HepG2 (cell line): Measurements from ENCODE around the gene PBX1. TPM values are rescaled to one million over a fixed set of nuclear protein-coding genes. Genes with fewer than 3 reads are reported as not detected.

ENCODE experiments used
- ATAC-seq: fragments of 200-7000 bp; cut with Tn5 transposase; 3 replicates; pipeline ENCODE4 v1.9.1; 2020; ENCODE audit warnings: mild to moderate bottlenecking, moderate library complexity
- BruUV-seq: library from RNA; stranded (reverse); fragments of 400-500 nt; replicated peaks from 2 replicates; lab custom pipeline; 2021; lab: Mats Ljungman, UMichigan
- CTCF ChIA-PET: fragments of 300-600 bp; formaldehyde crosslinking; extraction: SDS; loops from one replicate; lab custom pipeline; 2021; ENCODE audit warnings: low total read pairs, inconsistent platforms, low intra/inter-chr PET ratio; lab: Yijun Ruan, JAX
- POLR2A ChIA-PET: fragments of 350-600 bp; sonication (Branson Sonifier 250); formaldehyde crosslinking; loops from one replicate; lab custom pipeline; 2020; ENCODE audit warnings: antibody characterized with exemption, inconsistent platforms; lab: Yijun Ruan, JAX
- DNase-seq: peaks from one replicate; pipeline ENCODE4 v3.0.0-alpha.2; 2015; ENCODE audit warnings: low spot score
- FAIRE-seq: peaks from 3 replicates; lab custom pipeline; 2011; peaks lifted over from hg19 to GRCh38; lab: Jason Lieb, UNC
- H2AFZ ChIP-seq: one replicate; pipeline ENCODE4 v1.6.1; 2011; ENCODE audit warnings: low read length, inconsistent platforms
- H3K27ac ChIP-seq: fragments of 300-600 bp; 3 replicates; pipeline ENCODE4 v1.8.0; 2011; ENCODE audit warnings: mixed run types, mild to moderate bottlenecking, mixed read lengths, low read length, inconsistent platforms; ENCODE audit not compliant: insufficient read depth; ENCODE audit errors: extremely low read length
- H3K27me3 ChIP-seq, 2 experiments: fragments of 200-600 bp in 1 of 2; 2 replicates in 1 of 2; 3 replicates in 1 of 2; pipeline versions ENCODE4 v1.6.0 to v1.8.0; 2011; ENCODE audit warnings: low read length in 2 of 2, mild to moderate bottlenecking in 2 of 2, moderate library complexity in 2 of 2, inconsistent platforms in 1 of 2; ENCODE audit not compliant: insufficient read depth in 2 of 2, control insufficient read depth in 1 of 2
- H3K36me3 ChIP-seq, 2 experiments: fragments of 200-600 bp in 1 of 2; replicated peaks in 1 of 2; 2 replicates in 1 of 2; 3 replicates in 1 of 2; pipeline versions ENCODE4 v1.5.1 to v1.8.0; 2011; ENCODE audit warnings: low read length in 2 of 2, inconsistent platforms in 1 of 2; ENCODE audit not compliant: insufficient read depth in 2 of 2, control insufficient read depth in 1 of 2
- H3K4me1 ChIP-seq: 2 replicates; pipeline ENCODE4 v1.5.1; 2012; ENCODE audit warnings: low read length, inconsistent platforms; ENCODE audit not compliant: insufficient read depth
- H3K4me2 ChIP-seq: 2 replicates; pipeline ENCODE4 v1.6.0; 2011; ENCODE audit warnings: low read depth, low read length, inconsistent platforms
- H3K4me3 ChIP-seq, 3 experiments: fragments of 200-600 bp in 1 of 3; sonication (generic), shearing (Covaris generic) in 1 of 3; replicated peaks in 1 of 3; 2 replicates each; pipeline ENCODE4 v1.5.1; 2011 to 2016; ENCODE audit warnings: low read length in 3 of 3, inconsistent platforms in 2 of 3, low read depth in 2 of 3, mild to moderate bottlenecking in 2 of 3, control low read depth in 1 of 3, mixed read lengths in 1 of 3; ENCODE audit not compliant: insufficient read depth in 1 of 3
- H3K79me2 ChIP-seq: one replicate; pipeline ENCODE4 v1.6.1; 2011; ENCODE audit warnings: low read length, inconsistent platforms; ENCODE audit not compliant: insufficient read depth
- H3K9ac ChIP-seq: 2 replicates; pipeline ENCODE4 v1.6.0; 2011; ENCODE audit warnings: mild to moderate bottlenecking, low read depth, low read length, inconsistent platforms; ENCODE audit not compliant: insufficient read depth
- H3K9me3 ChIP-seq: 2 replicates; pipeline ENCODE4 v1.5.1; 2012; ENCODE audit warnings: mild to moderate bottlenecking, low read length
- H4K20me1 ChIP-seq: 2 replicates; pipeline ENCODE4 v1.6.0; 2011; ENCODE audit warnings: inconsistent platforms, mild to moderate bottlenecking, low read length, moderate library complexity; ENCODE audit not compliant: insufficient read depth
- CC2D1A ChIP-seq: sonication (generic); formaldehyde crosslinking; IDR thresholded peaks from 2 replicates; pipeline ENCODE4 v1.8.1; 2023; ENCODE audit warnings: mild to moderate bottlenecking, missing genetic modification reagents
- CHCHD3 ChIP-seq: sonication (generic); formaldehyde crosslinking; IDR thresholded peaks from 2 replicates; pipeline ENCODE4 v1.8.0; 2022; ENCODE audit warnings: mild to moderate bottlenecking, missing genetic modification reagents, moderate library complexity
- HNF1B ChIP-seq: sonication (generic); formaldehyde crosslinking; IDR thresholded peaks from 2 replicates; pipeline ENCODE4 v1.5.1; 2020; ENCODE audit warnings: mild to moderate bottlenecking, moderate library complexity, missing genetic modification reagents
- IKZF1 ChIP-seq: fragments of 450-650 bp; IDR thresholded peaks from 2 replicates; pipeline ENCODE4 v1.7.1; 2016
- KAT2B ChIP-seq: fragments of 150-350 bp; IDR thresholded peaks from 2 replicates; pipeline ENCODE4 v1.6.1; 2014; ENCODE audit warnings: low read depth, low read length, borderline replicate concordance
- NFATC3 ChIP-seq: sonication (generic); formaldehyde crosslinking; IDR thresholded peaks from 2 replicates; pipeline ENCODE4 v1.5.1; 2020; ENCODE audit warnings: mild to moderate bottlenecking, missing genetic modification reagents
- THAP11 ChIP-seq: IDR thresholded peaks from 2 replicates; pipeline ENCODE4 v1.6.1; 2016; ENCODE audit warnings: missing biosample characterization, missing genetic modification reagents
- TIGD3 ChIP-seq: sonication (generic); formaldehyde crosslinking; IDR thresholded peaks from 2 replicates; pipeline ENCODE4 v1.5.1; 2020; ENCODE audit warnings: mild to moderate bottlenecking, missing genetic modification reagents, borderline replicate concordance
- ZBTB37 ChIP-seq: sonication (generic); formaldehyde crosslinking; IDR thresholded peaks from 2 replicates; pipeline ENCODE4 v1.4.0; 2020; ENCODE audit warnings: mild to moderate bottlenecking, missing genetic modification reagents
- ZFP82 ChIP-seq: sonication (generic); formaldehyde crosslinking; IDR thresholded peaks from 2 replicates; pipeline ENCODE4 v1.5.1; 2020; ENCODE audit warnings: mild to moderate bottlenecking, missing genetic modification reagents, borderline replicate concordance
- ZNF143 ChIP-seq: sonication (generic); formaldehyde crosslinking; IDR thresholded peaks from 2 replicates; pipeline ENCODE4 v1.4.0; 2020; ENCODE audit warnings: missing genetic modification reagents
- ZNF232 ChIP-seq: sonication (generic); formaldehyde crosslinking; IDR thresholded peaks from 2 replicates; pipeline ENCODE4 v1.4.0; 2020; ENCODE audit warnings: missing genetic modification reagents, borderline replicate concordance
- ZNF34 ChIP-seq: sonication (generic); formaldehyde crosslinking; IDR thresholded peaks from 2 replicates; pipeline ENCODE4 v1.4.0; 2020; ENCODE audit warnings: mild to moderate bottlenecking, missing genetic modification reagents, borderline replicate concordance
- ZNF510 ChIP-seq: sonication (generic); formaldehyde crosslinking; IDR thresholded peaks from 2 replicates; pipeline ENCODE4 v1.4.0; 2020; ENCODE audit warnings: low read depth, mild to moderate bottlenecking, missing genetic modification reagents
- ZNF574 ChIP-seq: sonication (generic); formaldehyde crosslinking; IDR thresholded peaks from 2 replicates; pipeline ENCODE4 v1.4.0; 2020; ENCODE audit warnings: missing genetic modification reagents
- WGBS: methylation state at CpG from one replicate; pipeline ENCODE4 v1.1.6; 2017; ENCODE audit warnings: low lambda C conversion rate; 5-methylcytosine and 5-hydroxymethylcytosine counted together
- in situ Hi-C: cut with HindIII; loops from 2 replicates; pipeline ENCODE4 v1.10.0; 2017; ENCODE audit warnings: low pct_unique_long_range_greater_than_20kb; ENCODE audit not compliant: extremely low pct_ligation_motif_present
- intact Hi-C: fragments of 100-400 bp; cut with micrococcal nuclease; formaldehyde crosslinking; loops from one replicate; pipeline ENCODE4 v1.10.0; 2022; ENCODE audit not compliant: unreplicated experiment
- polyA plus RNA-seq, 8 experiments: library from polyadenylated mRNA; depleted of rRNA in 3 of 8; stranded (reverse) in 7 of 8; unstranded in 1 of 8; fragments of >200 nt; fragmentation: Illumina TruSeq in 4 of 8; extraction: Trizol in 4 of 8; gene quantifications; 2 replicates each; pipeline versions ENCODE4 v1.2.1 to v1.2.3, GENCODE V29; 2011 to 2016; ENCODE audit warnings: low read depth in 4 of 8, missing spikeins in 1 of 8, mixed read lengths in 1 of 8; ENCODE audit not compliant: insufficient read depth in 1 of 8
- total RNA-seq, 5 experiments: library from RNA; depleted of rRNA; stranded (reverse); fragments of >200 nt; fragmentation: Illumina TruSeq; extraction: Trizol; gene quantifications; 2 replicates each; pipeline ENCODE4 v1.2.3, GENCODE V29; 2016; ENCODE audit warnings: low read depth in 1 of 5

Gene PBX1
- total and polyA plus RNA-seq, 2 of the 13 experiments (the other 11 are each of a cell fraction or from before 2014, with no cell fraction given): 0.24 TPM; not detected in 1

GRCh38 chr1:164562511-164562910 is 3.5 kb downstream of the PBX1 start (continued):
- TF ChIP-seq KAT2B: no peak
- no peak for TF ChIP-seq HNF1B
- no peak for TF ChIP-seq ZBTB37 (CRISPR knock-in tag)

- peaks cover 0 to 13% of the 10 kb centered on the region in 2 experiments; a peak in 2 of 5 replicates for H3K27me3 ChIP-seq
- CTCF ChIA-PET: no interaction called here
- ATAC-seq: no peak
- no peak overlapping the region for H3K27ac ChIP-seq
- 0 out of 2 replicates have a peak, but pooled peaks cover 7% of the 10 kb centered on the region for H3K4me1 ChIP-seq
- no peaks in the 10 kb centered on the region for H4K20me1 ChIP-seq
- H3K4me3 ChIP-seq: no peak overlapping the region
- H3K4me2 ChIP-seq: no peak overlapping the region
- H3K9ac ChIP-seq: no peak overlapping the region
- 68% methylated on average over 3 of the region's 3 CpGs for WGBS
- intact Hi-C loops: no loop called here
- H3K79me2 ChIP-seq: no peaks in the 10 kb centered on the region
- in situ Hi-C loops: no loop called here
- H3K9me3 ChIP-seq: no peaks in the 10 kb centered on the region
- no TSS peak for BruUV-seq
- POLR2A ChIA-PET: no interaction called here
- H3K36me3 ChIP-seq: no peaks in the 10 kb centered on the region
- no peak for FAIRE-seq
- no peak for DNase-seq
- H2AFZ ChIP-seq: no peak overlapping the region
- no peak for TF ChIP-seq ZNF510 (CRISPR knock-in tag)
- no peak for TF ChIP-seq TIGD3 (CRISPR knock-in tag)
- TF ChIP-seq ZFP82 (CRISPR knock-in tag): no peak
- no peak for TF ChIP-seq ZNF574 (CRISPR knock-in tag)
- TF ChIP-seq CHCHD3 (CRISPR knock-in tag): no peak
- TF ChIP-seq THAP11 (CRISPR knock-in tag): no peak
- TF ChIP-seq ZNF232 (CRISPR knock-in tag): no peak
- TF ChIP-seq NFATC3 (CRISPR knock-in tag): no peak
- TF ChIP-seq IKZF1: no peak
- no peak for TF ChIP-seq CC2D1A (CRISPR knock-in tag)
- TF ChIP-seq ZNF143 (CRISPR knock-in tag): no peak
- no peak for TF ChIP-seq ZNF34 (CRISPR knock-in tag)
These were observed 4.0 kb downstream of the PBX1 start for GRCh38 chr1:164562947-164563520.
